Endothelial cell of umbilical vein (primary cell): ENCODE measurements around the gene RFLNA. TPM values are rescaled to one million over a fixed set of nuclear protein-coding genes. Genes with fewer than 3 reads are reported as not detected.

Experiments
- BruUV-seq: library from RNA; stranded (reverse); fragments of 400-500 nt; replicated peaks from 2 replicates; lab custom pipeline; 2021; lab: Mats Ljungman, UMichigan
- CTCF ChIA-PET: fragments of 300-600, 350-600 bp; sonication (Branson Sonifier 250); formaldehyde crosslinking; loops from one replicate; lab custom pipeline; 2021; ENCODE audit warnings: antibody characterized with exemption, inconsistent platforms; lab: Charles Lee
- POLR2A ChIA-PET: fragments of 300-600, 350-600 bp; sonication (Branson Sonifier 250); formaldehyde crosslinking; loops from one replicate; lab custom pipeline; 2021; ENCODE audit warnings: antibody characterized with exemption, inconsistent platforms; lab: Charles Lee
- DNase-seq: peaks from one replicate; pipeline ENCODE4 v3.0.0-alpha.2; 2011; ENCODE audit warnings: low read depth, low spot score
- FAIRE-seq: peaks from 2 replicates; lab custom pipeline; 2011; peaks lifted over from hg19 to GRCh38; lab: Jason Lieb, UNC
- H2AFZ ChIP-seq: 2 replicates; pipeline ENCODE4 v1.6.0; 2012; ENCODE audit warnings: low read depth, low read length, control low read depth, inconsistent platforms
- H3K27ac ChIP-seq: 2 replicates; pipeline ENCODE4 v1.5.1; 2011; ENCODE audit warnings: low read depth, mild to moderate bottlenecking, control low read depth, low read length, moderate library complexity; ENCODE audit not compliant: insufficient read depth
- H3K27me3 ChIP-seq, 2 experiments: 2 replicates each; pipeline versions ENCODE4 v1.6.0 to v1.6.1; 2011; ENCODE audit warnings: low read length in 2 of 2, mixed read lengths in 1 of 2; ENCODE audit not compliant: control insufficient read depth in 2 of 2, insufficient read depth in 2 of 2
- H3K36me3 ChIP-seq, 2 experiments: 2 replicates in 1 of 2; 3 replicates in 1 of 2; pipeline ENCODE4 v1.5.1; 2011; ENCODE audit warnings: low read length in 2 of 2, mild to moderate bottlenecking in 1 of 2, moderate library complexity in 1 of 2; ENCODE audit not compliant: control insufficient read depth in 2 of 2, insufficient read depth in 2 of 2; ENCODE audit errors: extremely low read depth in 1 of 2
- H3K4me1 ChIP-seq: 3 replicates; pipeline ENCODE4 v1.5.1; 2011; ENCODE audit warnings: mild to moderate bottlenecking, low read length; ENCODE audit not compliant: control insufficient read depth, insufficient read depth; ENCODE audit errors: extremely low read depth
- H3K4me2 ChIP-seq: 2 replicates; pipeline ENCODE4 v1.6.1; 2011; ENCODE audit warnings: low read length, control low read depth, mixed read lengths; ENCODE audit not compliant: insufficient read depth
- H3K4me3 ChIP-seq, 3 experiments: fragments of 200-600 bp in 1 of 3; sonication (generic), shearing (Covaris generic) in 1 of 3; replicated peaks in 1 of 3; 2 replicates each; pipeline ENCODE4 v1.5.1; 2011 to 2016; ENCODE audit warnings: control low read depth in 3 of 3, low read length in 3 of 3, mild to moderate bottlenecking in 2 of 3, inconsistent platforms in 1 of 3, low read depth in 1 of 3, moderate library complexity in 1 of 3; ENCODE audit not compliant: insufficient read depth in 1 of 3
- H3K79me2 ChIP-seq: 2 replicates; pipeline ENCODE4 v1.6.0; 2012; ENCODE audit warnings: low read length, inconsistent platforms; ENCODE audit not compliant: control insufficient read depth, insufficient read depth
- H3K9ac ChIP-seq: replicated peaks from 2 replicates; pipeline ENCODE3; 2011; ENCODE audit warnings: low read length, control low read depth; ENCODE audit not compliant: insufficient read depth; ENCODE audit errors: extremely low read depth
- H3K9me1 ChIP-seq: replicated peaks from 3 replicates; pipeline ENCODE4 v1.6.0; 2011; ENCODE audit warnings: mild to moderate bottlenecking, low read length; ENCODE audit not compliant: control insufficient read depth, insufficient read depth; ENCODE audit errors: extremely low read depth
- H3K9me3 ChIP-seq: replicated peaks from 2 replicates; pipeline ENCODE4 v1.5.1; 2012; ENCODE audit warnings: low read length, inconsistent platforms; ENCODE audit not compliant: control insufficient read depth, insufficient read depth
- H4K20me1 ChIP-seq: replicated peaks from 2 replicates; pipeline ENCODE3; 2011; ENCODE audit warnings: mild to moderate bottlenecking, low read length; ENCODE audit not compliant: control insufficient read depth, insufficient read depth; ENCODE audit errors: extremely low read depth
- FOS ChIP-seq: IDR thresholded peaks from 2 replicates; pipeline ENCODE4 v1.6.1; 2011; ENCODE audit warnings: mild to moderate bottlenecking, low read length, moderate library complexity, borderline replicate concordance; ENCODE audit not compliant: insufficient read depth
- JUN ChIP-seq: IDR thresholded peaks from 2 replicates; pipeline ENCODE4 v1.6.1; 2011; ENCODE audit warnings: borderline replicate concordance, low read depth; ENCODE audit not compliant: insufficient read length, insufficient read depth
- POLR2AphosphoS5 ChIP-seq: IDR thresholded peaks from 2 replicates; pipeline ENCODE4 v1.6.1; 2012; ENCODE audit warnings: low read depth, mild to moderate bottlenecking, control low read depth, low read length, moderate library complexity; ENCODE audit not compliant: insufficient read depth
- dilution Hi-C: fragments of 300-500 bp; cut with MboI; formaldehyde crosslinking; loops from one replicate; pipeline ENCODE4 v1.15.0; 2019; ENCODE audit warnings: low sequenced_read_pairs; ENCODE audit not compliant: extremely low pct_ligation_motif_present
- intact Hi-C: fragments of 100-400 bp; cut with micrococcal nuclease; formaldehyde crosslinking; loops from one replicate; pipeline ENCODE4 v1.10.0; 2022
- polyA plus RNA-seq, 4 experiments: library from polyadenylated mRNA; depleted of rRNA in 3 of 4; stranded (reverse) in 3 of 4; unstranded in 1 of 4; fragments of >200 nt; gene quantifications; 2 replicates each; pipeline versions ENCODE4 v1.2.1 to v1.2.3, GENCODE V29; 2011 to 2012; ENCODE audit warnings: missing spikeins in 1 of 4
- total RNA-seq: library from RNA; stranded (reverse); gene quantifications from 2 replicates; pipeline ENCODE4 v1.2.3, GENCODE V29; 2021
- TF ChIP-seq, protein P1 (sequence below), 2 donors: IDR thresholded peaks; 1 replicate in 1 of 2; 2 replicates in 1 of 2; pipeline ENCODE4 v1.5.1; 2011; ENCODE audit warnings: low read length in 2 of 2, mild to moderate bottlenecking in 2 of 2, moderate library complexity in 2 of 2, control low read depth in 1 of 2, inconsistent platforms in 1 of 2, low read depth in 1 of 2; ENCODE audit not compliant: insufficient read depth in 1 of 2; ENCODE audit errors: extremely low read depth in 1 of 2

The RFLNA gene
- total and polyA plus RNA-seq, 2 donors (not counting 3 experiments of a cell fraction or from before 2014, with no cell fraction given), result 19.7 to 24.5 TPM

DNA sequence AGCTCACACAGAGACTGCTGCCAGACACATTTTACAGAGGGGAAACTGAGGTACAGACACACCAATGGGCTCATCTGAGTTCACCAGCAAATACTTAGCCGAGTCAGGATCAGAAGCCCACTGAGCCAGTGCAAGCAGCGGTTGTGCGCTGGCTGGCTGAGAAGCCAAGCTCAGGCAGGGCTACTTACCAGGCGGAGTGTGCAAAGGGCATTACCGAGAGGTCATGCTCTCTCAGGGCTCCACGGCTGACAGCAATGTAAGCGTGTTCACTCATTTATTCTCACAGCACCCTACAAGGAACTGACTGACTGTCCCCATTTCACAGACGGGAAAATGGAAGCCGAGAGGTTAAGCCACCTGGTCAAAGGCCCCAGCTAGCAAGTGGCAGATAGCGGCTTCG lies 63.7 kb downstream of the RFLNA start:
- H4K20me1 ChIP-seq, result no peaks in the 10 kb centered on the region
- CTCF ChIA-PET, result no interaction called here

More for the DNA sequence above, 63.7 kb downstream of the RFLNA start:
- Histone ChIP-seq H3K9ac (no peak overlapping the region), H3K4me3 (no peak overlapping the region), H3K36me3 (peaks cover 10 to 68% of the 10 kb centered on the region in 2 experiments), H3K4me1 (no peaks in the 10 kb centered on the region), H3K4me2 (no peak overlapping the region), H2AFZ (no peak overlapping the region), H3K27ac (no peak overlapping the region), H3K79me2 (peaks cover 30% of the 10 kb centered on the region), H3K9me3 (no peaks in the 10 kb centered on the region), H3K27me3 (no peaks in the 10 kb centered on the region), H3K9me1 (no peaks in the 10 kb centered on the region)
- dilution Hi-C loops (no loop called here), intact Hi-C loops (loop anchor here (5.0 kb wide), 1 partner anchor 109 kb away; no protein-coding TSS in a partner anchor)
- DNase-seq (no peak), FAIRE-seq (no peak)
- BruUV-seq, result no TSS peak
- POLR2A ChIA-PET, result no interaction called here
- peak; percentile 9 for TF ChIP-seq POLR2AphosphoS5
- TF ChIP-seq FOS, result no peak
- TF ChIP-seq JUN, result no peak
- TF ChIP-seq, protein P1, sequence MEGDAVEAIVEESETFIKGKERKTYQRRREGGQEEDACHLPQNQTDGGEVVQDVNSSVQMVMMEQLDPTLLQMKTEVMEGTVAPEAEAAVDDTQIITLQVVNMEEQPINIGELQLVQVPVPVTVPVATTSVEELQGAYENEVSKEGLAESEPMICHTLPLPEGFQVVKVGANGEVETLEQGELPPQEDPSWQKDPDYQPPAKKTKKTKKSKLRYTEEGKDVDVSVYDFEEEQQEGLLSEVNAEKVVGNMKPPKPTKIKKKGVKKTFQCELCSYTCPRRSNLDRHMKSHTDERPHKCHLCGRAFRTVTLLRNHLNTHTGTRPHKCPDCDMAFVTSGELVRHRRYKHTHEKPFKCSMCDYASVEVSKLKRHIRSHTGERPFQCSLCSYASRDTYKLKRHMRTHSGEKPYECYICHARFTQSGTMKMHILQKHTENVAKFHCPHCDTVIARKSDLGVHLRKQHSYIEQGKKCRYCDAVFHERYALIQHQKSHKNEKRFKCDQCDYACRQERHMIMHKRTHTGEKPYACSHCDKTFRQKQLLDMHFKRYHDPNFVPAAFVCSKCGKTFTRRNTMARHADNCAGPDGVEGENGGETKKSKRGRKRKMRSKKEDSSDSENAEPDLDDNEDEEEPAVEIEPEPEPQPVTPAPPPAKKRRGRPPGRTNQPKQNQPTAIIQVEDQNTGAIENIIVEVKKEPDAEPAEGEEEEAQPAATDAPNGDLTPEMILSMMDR (IDR thresholded peaks at IDR 0.05; ENCODE audit: extremely low read depth in 1 of 2, insufficient read depth in 1 of 2, low read depth in 1 of 2, low read length in 2 of 2), result no peak
